ENCODE measurements around the gene TRIM5.

TRIM5 gene

DNA sequence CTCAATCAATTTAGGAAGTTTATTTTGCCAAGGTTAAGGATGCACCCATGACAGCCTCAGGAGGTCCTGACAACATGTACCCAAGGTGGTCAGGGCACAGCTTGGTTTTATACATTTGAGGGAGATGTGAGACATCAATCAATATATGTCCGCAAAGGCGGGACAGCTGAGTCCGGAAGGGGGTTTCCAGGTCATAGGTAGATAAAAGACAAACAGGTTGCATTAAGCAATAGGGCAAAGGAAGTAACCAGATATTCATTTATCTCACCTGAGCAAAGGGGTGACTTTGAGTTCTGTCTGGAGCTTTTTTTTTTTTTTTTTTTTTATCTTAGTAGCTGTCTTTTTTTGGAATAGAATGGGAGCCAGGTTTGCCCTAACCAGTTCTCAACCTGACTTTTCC, 62.1 kb downstream of the TRIM5 start:
- FAIRE-seq = no peak

DNA sequence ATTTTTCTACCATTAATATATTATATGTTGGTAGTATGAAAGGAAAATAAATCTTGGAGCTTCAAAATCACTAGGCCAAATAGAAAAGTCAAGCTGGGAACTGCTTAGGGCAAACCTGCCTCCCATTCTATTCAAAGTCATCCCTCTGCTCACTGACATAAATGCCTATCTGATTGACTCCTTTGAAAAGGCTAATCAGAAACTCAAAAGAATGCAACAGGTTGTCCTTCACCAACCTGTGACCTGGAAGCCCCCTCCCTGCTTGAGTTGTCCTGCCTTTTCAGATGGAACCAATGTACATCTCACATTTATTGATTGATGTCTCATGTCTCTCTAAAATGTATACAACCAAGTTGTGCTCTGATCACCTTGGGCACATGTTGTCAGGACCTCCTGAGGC, 63.3 kb downstream of the TRIM5 start:
- no peak for FAIRE-seq

DNA sequence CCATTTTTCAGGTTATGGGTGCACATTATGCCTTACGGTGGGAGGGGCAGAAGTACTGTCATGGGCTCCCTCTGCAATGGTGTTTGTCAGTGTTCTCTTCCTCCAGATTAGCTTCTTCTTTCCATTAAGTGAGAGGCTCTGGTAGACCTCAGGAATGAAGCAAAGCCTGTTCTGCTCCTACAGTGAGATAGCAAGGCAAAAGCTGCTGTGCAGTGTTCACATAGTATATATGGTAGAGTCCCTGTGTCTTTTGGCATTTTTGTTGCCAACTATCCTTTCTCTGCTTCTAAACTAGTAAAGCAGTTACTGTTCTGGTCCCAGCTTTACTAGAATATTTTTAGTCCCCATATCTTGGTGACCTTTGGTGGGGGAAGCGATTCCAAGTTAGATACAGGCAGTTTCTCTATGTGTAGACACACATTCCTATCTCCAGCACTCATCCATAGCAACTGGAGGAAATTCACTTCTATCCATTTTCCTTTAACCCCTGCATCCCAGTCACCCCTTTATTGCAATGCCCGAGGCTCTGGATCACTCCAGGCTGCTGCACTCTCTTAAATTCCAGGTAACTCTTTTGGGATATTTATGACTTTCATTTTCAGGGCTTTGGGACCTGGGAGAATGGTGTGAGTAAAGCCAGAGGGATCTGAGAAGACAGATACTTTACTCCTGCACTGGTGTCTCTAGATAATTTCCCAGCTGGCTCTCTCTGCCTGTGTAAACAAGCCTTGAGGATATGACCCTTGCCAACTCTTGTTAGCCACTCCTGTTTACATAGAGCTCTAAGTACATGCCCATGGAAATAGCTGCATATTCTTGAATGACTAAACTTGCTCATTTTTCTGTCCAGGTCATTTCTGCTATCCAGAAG, 64.0 kb downstream of the TRIM5 start:
- no peak for FAIRE-seq

DNA sequence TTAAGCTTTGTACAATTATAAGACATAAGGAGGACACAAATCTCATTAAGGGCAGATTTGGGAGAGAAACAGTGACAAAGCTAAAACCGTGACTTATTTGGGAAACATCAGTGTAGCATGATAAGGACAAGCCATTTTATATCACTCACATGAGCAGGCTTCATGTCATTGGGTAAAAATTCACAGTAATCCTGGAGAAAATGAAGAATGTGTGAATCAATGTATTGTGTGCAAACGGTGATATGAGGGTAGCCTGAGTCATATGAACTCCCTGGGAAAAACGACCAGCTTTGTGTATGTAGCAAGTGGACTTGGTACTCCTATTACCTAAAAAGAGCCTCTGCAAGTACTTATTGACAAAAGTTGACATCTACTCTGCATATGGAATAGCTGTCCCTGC, 66.1 kb downstream of the TRIM5 start:
- no peak for FAIRE-seq

All from islet of Langerhans (tissue), 1 donor.